GM19099 (cell line): ENCODE results near the gene VEGFA.

ENCODE experiments used
- POLR2A ChIP-seq: IDR thresholded peaks from 3 replicates; pipeline ENCODE4 v1.6.1; 2011; ENCODE audit warnings: low read depth; ENCODE audit not compliant: insufficient read length; ENCODE audit errors: extremely low read depth

VEGFA gene

GRCh38 chr6:43744491-43744890, 25.5 kb upstream of the VEGFA start:
- no peak for TF ChIP-seq POLR2A

DNA sequence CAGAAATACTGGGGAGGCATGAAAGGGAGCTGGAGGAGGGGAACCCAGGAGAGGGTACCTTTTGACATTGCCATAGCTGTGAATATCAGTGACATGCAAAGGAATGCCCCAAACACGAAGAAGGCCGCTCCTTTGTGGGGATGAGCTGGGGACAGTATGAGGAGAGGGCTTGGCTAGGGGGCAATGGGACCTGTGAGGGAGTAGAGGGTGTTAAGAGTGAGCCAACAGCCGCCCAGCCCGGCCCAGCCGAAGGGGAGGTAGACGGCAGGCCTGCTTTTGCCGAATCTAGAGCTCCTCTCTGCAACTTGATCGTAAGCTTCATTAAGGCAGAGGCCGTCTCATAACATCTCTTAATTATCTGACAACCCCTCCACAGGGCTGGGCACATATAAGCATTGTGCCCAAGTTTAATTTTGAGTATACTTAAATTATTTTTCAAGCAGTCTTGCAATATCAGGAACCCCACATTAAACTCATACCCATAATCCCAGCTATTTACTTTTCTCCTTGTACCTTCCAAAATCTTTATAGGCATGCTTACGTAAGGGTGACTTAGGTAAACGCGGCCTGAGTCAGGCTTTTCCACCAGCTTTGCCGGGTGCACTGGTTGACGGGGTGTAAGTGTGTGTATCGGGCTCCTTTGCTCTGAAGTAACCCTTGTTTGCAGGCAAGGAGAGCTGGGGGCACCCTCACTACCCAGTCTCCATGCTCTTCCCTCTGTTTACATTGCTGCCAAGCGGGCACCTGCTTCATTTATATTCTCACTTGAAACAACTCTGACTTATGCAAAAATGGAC, 24.9 kb upstream of the VEGFA start:
- TF ChIP-seq POLR2A, result no peak

DNA sequence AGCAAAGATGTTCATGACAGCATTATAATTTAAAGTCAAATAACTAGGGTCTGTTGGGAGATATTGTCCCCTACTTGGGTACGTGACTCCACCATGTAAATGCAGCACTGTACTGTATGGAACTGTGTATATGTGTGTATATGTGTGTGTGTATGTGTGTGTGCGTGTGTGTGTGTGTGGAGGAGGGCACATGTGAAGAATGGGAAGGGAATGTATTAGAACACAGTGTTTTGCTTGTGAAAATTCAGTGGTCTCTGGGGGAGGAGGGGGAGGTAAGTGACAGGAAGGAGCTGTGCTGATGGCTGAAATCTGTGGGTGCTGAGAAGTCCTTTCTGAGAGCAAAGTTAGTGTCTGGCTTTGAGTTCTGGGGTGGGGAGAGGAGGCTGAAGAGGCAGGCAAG, 23.9 kb upstream of the VEGFA start:
- TF ChIP-seq POLR2A, result no peak

DNA sequence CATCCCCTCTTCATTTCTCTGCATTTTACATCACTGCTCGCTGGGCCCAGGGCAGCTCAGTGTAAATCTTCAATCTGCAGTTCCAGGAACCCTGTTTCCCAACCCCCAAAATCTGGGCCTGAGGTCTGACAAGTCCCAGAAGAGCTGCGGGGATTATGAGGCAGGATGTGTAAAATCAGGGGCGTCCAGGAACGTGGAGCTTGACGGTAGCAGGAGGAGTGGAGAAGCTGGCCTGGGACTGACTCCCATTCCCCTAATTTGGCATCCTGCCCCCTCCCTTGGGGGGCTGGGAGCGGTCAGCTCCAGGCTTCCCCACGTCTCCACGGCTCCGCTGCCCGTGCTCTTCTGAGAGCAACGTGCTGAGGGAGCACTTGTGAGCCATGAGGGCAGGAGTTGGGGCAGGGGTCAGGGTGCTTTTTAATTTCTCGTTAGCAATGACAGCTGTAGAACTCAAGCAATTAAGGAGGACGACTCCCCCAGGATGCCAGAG, 23.4 kb upstream of the VEGFA start:
- no peak for TF ChIP-seq POLR2A

DNA sequence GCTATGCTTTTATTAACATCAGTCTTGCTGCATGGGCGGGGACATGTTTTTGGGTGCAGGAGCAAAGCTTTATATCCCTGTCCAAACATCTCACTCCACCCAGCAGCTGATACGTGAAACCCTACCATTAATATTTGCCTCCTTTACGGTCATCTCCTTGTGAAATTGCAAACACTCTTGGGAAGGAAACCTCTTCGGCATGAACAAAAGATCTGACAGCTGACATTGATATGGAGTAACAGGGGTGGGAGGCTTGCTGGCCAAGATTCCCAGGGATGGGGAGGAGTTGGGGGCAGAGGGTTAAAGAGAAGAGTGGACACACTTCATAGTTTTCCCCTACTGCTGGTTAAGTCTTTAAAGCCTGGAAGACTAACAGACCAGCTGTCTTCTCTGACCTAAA, 22.2 kb upstream of the VEGFA start:
- TF ChIP-seq POLR2A, result no peak

DNA sequence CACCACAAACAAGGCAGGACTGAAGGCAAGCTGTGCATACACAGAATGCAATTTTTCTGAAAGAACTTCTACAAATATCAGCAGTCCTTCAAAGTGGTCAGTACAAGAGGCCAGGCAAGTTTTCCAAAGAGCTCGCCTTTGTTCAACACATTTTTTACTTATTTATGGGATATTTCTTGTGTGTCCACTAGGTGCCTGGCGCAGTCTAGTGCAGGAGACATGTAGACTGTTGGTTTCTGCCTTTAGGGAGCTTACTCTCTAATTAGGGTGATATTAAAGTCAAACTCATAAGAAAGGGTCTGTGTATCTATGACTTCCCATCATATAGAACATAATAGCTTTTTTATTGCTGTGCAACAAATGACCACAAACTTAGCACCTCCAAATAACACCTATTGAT, 21.2 kb upstream of the VEGFA start:
- TF ChIP-seq POLR2A, result no peak

GRCh38 chr6:43749461-43749860, 20.6 kb upstream of the VEGFA start:
- no peak for TF ChIP-seq POLR2A

DNA sequence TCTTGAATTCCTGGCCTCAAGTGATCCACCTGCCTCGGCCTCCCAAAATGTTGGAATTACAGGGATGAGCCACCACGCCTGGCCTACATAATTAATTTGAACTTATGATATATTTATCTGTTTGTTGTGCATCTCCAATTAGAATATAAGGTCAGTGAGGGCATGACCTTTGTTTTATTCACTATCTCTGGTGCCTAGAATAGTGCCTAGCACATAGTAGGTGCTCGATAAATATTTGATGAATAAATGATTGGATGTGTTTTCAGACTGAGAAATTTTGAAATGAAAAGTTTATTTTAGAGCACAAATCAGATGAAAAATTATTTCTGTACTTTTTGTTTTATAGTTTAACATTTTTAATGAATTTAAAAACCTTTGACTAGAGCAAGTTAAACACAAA, 19.4 kb upstream of the VEGFA start:
- TF ChIP-seq POLR2A, result no peak

GRCh38 chr6:43753570-43754183, 16.3 kb upstream of the VEGFA start:
- TF ChIP-seq POLR2A, result no peak

GRCh38 chr6:43757966-43758616, 11.9 kb upstream of the VEGFA start:
- TF ChIP-seq POLR2A, result no peak

GRCh38 chr6:43758617-43759050, 11.4 kb upstream of the VEGFA start:
- no peak for TF ChIP-seq POLR2A

DNA sequence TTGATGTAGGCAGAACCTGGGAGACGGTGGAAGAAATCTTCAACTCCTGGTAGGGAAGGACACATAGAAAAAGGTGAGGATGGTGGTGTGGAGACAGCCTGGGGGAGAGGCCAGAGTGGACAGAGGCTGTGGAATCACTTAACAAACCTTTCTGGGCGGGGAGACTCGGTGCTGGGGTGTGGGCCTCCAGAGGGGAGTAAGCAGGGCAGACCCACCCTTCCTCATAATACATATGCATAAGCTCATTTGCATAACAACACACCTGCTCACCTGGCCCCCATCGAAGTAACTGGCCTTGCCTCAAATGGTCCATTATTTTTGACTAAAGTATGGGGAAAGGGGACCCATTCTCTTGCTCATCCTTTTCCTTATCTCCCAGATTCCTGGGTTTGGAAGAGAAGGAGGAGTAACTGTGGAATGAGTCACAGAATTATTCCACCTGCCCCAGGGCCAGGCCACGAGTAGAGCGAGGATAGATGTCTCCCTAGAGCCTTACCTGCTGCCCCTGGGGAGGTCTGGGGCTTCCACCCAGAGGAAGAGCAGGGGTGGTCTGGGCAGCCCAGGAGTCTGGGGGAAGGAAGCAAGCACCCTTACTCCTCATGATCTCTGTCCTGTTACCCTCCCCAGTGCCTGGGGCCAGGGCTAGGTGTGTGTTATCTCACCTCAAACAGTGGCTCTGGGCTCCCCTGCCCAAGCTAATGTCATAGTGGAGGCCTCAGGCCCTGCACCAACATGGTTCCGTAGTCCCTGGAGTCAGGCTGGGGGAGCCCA, 10.7 kb upstream of the VEGFA start:
- TF ChIP-seq POLR2A, result no peak

- no peak for TF ChIP-seq POLR2A
These were observed 10.2 kb upstream of the VEGFA start for GRCh38 chr6:43759907-43760206.

DNA sequence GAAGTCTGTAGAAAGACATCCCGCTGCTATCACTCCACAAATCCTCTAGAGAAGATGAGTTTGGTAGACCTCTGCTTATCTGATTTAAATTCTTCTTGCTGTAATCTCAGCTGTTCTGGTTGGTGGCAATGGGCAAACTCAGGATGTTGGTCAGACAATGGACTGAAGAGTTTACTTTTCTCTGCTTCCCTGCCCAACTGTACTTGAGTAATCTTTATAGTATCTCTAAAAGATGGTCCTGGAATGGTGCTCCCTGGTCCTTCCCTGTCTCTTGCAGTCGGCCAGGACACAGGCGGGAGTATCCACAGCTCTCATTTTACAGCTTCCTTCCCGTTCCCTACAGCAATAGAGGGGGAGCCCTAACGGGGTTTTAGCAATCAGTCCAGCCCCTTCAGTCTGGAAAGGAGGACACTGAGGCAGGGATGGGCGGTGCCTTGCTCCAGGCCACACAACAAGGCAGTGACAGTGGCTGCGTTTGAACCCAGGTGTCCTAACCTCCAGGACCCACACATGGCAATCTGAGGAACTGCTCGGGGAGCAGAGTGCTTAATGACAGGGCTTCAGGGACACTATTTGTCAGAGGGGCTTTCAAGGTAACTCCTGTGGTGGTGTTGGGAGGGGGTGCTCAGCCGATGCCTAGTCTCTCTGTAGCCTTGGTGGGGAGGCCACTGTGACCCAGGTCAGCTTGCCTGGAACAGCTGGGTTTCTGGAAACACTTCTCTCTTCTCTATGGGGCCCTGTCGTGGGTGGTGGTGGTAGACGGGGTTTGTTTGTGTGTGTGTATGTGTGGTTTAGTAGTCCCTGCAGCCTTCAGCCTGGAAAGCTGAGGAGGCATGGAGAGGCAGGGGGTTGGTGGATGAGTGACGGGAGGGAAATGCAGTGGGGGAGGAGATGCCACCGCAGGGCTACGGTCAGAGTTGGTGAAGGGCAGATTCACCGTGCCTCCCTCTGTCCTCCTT, 9.5 kb upstream of the VEGFA start:
- no peak for TF ChIP-seq POLR2A
